Measurements from ENCODE around the gene OSBPL3. TPM values are rescaled to one million over a fixed set of nuclear protein-coding genes. Genes with fewer than 3 reads are reported as not detected.

The OSBPL3 gene
- total RNA-seq, 1 experiment from 2014 or later: 8.6 TPM

- no peaks in the 10 kb centered on the region for H3K4me1 ChIP-seq (ENCODE audit: insufficient read depth, low read length)
- no peak overlapping the region for H4K8ac ChIP-seq (replicated peaks; ENCODE audit: insufficient read length, low read depth, low read length)
- no peak overlapping the region for H2BK12ac ChIP-seq (ENCODE audit: insufficient read length, low read depth, low read length)
- no peaks in the 10 kb centered on the region for H3K79me2 ChIP-seq (ENCODE audit: insufficient read depth, low read length)
- Mint-ChIP-seq H3K9me3 (no peaks in the 10 kb centered on the region), H3K4me1 (peaks cover 5 to 7% of the 10 kb centered on the region in 2 experiments), H3K27me3 (ENCODE audit: low read depth) (no peaks in the 10 kb centered on the region), H3K36me3 (ENCODE audit: insufficient read depth in 1 of 3, low read depth in 3 of 3) (no peaks in the 10 kb centered on the region; a peak in 2 of 7 replicates), H3K27ac (no peak overlapping the region), H3K4me3 (no peak overlapping the region)
- H2BK120ac ChIP-seq (ENCODE audit: low read depth, low read length, poor library complexity, severe bottlenecking): no peak overlapping the region
- no peak overlapping the region for H3K9ac ChIP-seq (ENCODE audit: extremely low read depth, insufficient read length, low read length)
- H2BK20ac ChIP-seq (ENCODE audit: low read depth, low read length, poor library complexity, severe bottlenecking): no peak overlapping the region
- no peak overlapping the region for H4K91ac ChIP-seq (ENCODE audit: insufficient read length, low read depth, low read length)
- no peaks in the 10 kb centered on the region for H3K23me2 ChIP-seq (ENCODE audit: insufficient read length, low read depth, low read length, poor library complexity, severe bottlenecking)
- no peaks in the 10 kb centered on the region for H3K9me3 ChIP-seq (ENCODE audit: control insufficient read depth, low read depth, low read length)
- H3K14ac ChIP-seq (ENCODE audit: insufficient read depth, low read length): no peak overlapping the region
- H3K4ac ChIP-seq (ENCODE audit: low read depth, low read length): no peak overlapping the region
- no peak overlapping the region for H3K23ac ChIP-seq (ENCODE audit: insufficient read length, low read depth, low read length)
- DNase-seq: no peak
- no peak overlapping the region for H3K56ac ChIP-seq (ENCODE audit: insufficient read length, low read depth, low read length)
- H2BK15ac ChIP-seq (ENCODE audit: low read depth, low read length): no peak overlapping the region
- H2AFZ ChIP-seq (ENCODE audit: low read length): no peak overlapping the region
- H3K27ac ChIP-seq (ENCODE audit: insufficient read length, low read depth, low read length): no peak overlapping the region
- no peak overlapping the region for H3T11ph ChIP-seq (ENCODE audit: low read length)
- WGBS (ENCODE audit: extremely low coverage, insufficient read length, low lambda C conversion rate): no CpG with 5 or more reads among the region's 9 CpGs
- H4K20me1 ChIP-seq (ENCODE audit: control insufficient read depth, insufficient read depth, insufficient read length): no peaks in the 10 kb centered on the region
- no peak overlapping the region for H2AK5ac ChIP-seq (ENCODE audit: insufficient read length, low read length)
- H3K79me1 ChIP-seq (ENCODE audit: insufficient read depth, low read depth, low read length, poor library complexity, severe bottlenecking): no peaks in the 10 kb centered on the region
- no peak overlapping the region for H4K5ac ChIP-seq (ENCODE audit: insufficient read length, low read depth, low read length)
- no peak overlapping the region for H3K4me2 ChIP-seq (ENCODE audit: insufficient read depth, insufficient read length, low read length)
- H3K18ac ChIP-seq (ENCODE audit: insufficient read length, low read depth, low read length): no peak overlapping the region
- TF ChIP-seq CTCF (conservative IDR thresholded peaks at IDR 0.05): no peak
- no peak overlapping the region for H2BK5ac ChIP-seq (ENCODE audit: insufficient read length, low read length)
- H3K27me3 ChIP-seq (ENCODE audit: insufficient read depth, low read length): no peaks in the 10 kb centered on the region
These were observed 158.8 kb downstream of the OSBPL3 start for GRCh38 chr7:24821045-24821753.

All from H9 (cell line).